NCI-H69 (cell line): Measurements from ENCODE around the gene RNF26.
"Not testable (repeated sequence)": the region's sequence is repeated elsewhere in the genome, so short reads cannot be mapped to it uniquely, and the experiment has no call there.

ENCODE experiments used
- DNase-seq: peaks from one replicate; lab custom pipeline; 2025; lab: John Stamatoyannopoulos, UW

The RNF26 gene

DNA sequence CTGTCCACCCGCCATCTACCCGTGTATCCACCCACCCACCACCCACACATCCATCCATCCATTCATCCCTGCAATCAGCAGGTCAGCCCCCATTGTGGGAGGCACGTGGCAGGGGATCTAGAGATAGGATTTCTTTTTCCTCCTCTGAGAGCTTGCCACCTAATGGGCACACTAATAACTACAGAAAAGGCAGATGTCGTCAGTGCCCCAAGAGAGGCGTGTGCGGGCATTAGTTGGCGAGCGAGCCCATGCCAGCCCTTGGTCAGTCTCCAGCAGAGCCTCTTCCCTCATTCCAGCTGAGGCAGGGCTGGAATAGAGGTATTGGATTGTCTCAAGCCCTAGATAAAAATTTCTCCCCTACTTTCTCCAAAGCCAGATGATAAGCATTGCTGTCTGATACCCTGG, 37.5 kb downstream of the RNF26 start:
- peak; percentile 93 for DNase-seq

DNA sequence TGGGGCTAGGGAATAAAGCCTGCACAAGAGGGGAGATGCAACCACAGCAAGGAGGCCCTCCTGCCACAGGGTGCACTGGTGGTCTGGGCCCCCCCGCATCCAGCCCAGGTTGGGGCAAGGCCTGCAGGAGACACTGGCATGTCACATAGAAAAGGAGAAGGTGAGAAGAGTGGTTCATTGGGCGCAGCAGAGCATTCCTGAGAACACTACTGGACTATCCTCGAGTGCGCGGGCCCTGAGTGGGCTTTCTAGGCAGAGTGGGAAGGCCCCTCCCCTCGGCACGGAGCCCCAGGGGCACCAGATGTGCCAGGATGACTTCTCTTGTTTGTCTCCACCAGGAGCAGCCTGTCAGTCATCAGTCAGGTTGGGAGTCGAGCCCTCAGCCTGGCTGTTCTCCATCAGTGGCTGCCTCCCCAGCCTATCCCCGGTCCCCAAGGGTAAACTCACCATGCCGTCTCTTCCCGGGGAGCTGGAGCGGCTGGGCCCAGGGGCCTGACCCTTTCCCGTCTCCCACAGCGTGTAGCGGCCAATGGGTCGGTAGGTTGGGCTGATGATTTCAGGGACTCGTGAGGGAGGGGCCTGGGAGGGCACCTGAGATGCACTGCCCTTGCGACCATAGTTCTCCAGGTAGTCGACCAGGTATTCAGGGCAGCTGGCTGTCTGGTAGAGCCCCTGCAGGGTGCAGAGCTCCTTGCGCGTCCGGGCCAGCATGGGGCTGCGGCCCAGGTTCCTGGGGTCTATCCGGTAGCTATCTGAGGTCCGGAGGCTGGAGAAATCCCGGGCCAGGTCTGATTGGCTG, 38.1 kb downstream of the RNF26 start:
- DNase-seq: no peak

DNA sequence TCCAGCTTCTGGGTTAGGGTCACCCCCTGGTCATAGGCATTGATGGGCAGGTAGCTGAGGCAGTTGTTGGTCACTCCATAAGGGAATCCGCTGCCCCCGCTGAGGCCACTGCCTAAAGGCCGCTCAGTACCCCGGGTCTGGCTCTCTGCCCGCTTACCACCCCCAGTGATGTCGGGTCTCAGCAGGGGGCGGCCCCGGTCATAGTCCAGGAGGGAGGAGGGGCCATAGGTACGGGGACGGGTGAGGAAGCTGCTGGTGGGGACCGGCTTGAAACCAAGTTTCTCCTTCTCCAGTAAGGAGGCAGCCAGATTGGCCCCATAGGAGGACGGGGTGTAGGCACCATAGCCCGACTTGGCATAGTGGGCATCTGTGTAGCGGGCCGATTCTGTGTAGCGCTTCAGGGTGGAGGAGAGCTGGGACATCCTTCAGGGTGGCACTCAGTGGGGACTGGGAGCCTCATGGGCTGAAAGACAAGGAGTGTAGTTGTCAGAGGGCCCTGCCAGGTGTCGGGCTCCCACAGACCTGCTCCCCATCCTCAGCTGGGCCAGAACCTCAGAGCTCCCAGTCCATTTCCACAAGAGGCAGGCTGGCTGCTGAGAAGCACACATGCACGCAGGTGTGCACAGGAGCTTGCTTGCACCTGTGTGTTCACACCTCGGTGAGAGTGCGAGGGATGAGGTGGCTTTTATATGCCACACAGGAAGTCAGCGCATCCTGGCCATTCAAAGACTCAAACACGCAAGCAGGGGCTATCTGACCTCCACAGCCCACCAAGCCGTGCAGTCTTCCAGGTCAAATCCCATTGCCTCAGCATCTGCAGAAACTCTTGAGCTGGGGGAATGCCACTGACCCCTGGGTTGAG, 39.0 kb downstream of the RNF26 start:
- no peak for DNase-seq

DNA sequence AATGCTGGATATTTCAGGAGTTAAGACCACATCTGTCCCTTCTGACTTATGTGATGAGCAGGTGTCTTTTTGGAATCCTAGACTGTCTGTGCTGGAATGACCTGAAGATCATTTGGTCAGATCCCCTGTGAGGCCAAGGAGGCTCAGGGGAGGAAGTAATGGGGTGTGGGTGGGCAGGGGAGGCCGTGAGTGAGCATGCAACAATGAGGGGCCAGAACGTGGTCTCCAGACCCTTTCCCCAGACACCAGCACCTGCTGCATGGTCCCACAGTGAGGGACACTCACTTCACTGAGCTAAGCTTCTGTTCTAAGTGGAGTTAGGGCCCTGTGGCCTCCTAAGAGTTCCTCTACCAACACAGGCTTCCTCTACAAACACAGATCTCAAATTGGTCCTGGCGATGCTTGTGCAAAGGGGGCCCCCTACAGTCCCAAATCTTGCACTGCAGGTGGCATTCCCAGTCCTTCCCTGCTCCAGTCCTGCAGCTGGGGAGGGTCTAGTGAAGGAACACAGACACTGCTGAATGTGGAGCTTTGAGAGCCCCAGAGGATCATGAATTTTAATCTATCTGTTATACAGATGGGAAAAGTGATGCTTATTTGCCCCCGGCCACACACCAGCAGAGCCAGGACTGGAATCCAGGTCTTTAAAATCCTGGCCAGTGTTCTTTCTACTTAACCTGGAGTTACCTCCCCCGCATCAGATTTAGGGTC, 39.7 kb downstream of the RNF26 start:
- DNase-seq: peak; percentile 88

- DNase-seq: peak; percentile 46
Observed at GRCh38 chr11:119374632-119375336, 40.5 kb downstream of the RNF26 start.

- DNase-seq: peak; percentile 81
Observed at GRCh38 chr11:119375337-119376196, 41.2 kb downstream of the RNF26 start.

DNA sequence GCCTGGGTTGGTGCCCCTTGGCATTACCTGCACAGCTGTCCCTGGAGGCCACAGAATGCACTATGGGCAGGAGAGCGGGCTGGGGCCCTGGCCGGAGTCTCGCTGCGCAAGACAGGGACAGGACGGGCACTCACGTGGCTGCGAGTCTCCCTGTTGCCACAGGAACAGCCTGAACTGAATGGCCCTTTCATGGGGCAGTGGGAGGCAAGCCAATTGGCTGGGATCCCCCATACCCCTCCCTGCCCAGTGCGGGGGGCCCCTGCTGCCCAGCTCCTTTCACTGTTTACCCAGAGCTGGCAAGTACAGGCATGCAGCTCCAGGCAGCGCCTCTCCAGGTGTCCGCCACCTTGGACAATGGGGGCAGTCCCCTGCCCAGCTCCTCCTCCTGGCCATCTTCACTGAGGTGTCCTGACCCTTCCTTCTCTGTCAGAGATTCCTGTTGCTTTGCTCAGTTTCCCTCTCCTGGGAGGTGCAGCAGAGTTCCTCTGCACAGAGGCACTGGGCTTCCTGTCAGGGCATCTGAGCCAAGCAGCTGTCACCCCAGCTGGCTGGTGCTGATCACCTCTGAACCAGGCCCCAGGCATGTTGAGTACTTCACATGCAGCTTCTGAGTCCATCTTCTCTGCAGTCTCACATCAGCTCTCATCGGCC, 42.0 kb downstream of the RNF26 start:
- DNase-seq: peak; percentile 97

GRCh38 chr11:119377112-119377901, 43.0 kb downstream of the RNF26 start:
- DNase-seq: peak; percentile 47

DNA sequence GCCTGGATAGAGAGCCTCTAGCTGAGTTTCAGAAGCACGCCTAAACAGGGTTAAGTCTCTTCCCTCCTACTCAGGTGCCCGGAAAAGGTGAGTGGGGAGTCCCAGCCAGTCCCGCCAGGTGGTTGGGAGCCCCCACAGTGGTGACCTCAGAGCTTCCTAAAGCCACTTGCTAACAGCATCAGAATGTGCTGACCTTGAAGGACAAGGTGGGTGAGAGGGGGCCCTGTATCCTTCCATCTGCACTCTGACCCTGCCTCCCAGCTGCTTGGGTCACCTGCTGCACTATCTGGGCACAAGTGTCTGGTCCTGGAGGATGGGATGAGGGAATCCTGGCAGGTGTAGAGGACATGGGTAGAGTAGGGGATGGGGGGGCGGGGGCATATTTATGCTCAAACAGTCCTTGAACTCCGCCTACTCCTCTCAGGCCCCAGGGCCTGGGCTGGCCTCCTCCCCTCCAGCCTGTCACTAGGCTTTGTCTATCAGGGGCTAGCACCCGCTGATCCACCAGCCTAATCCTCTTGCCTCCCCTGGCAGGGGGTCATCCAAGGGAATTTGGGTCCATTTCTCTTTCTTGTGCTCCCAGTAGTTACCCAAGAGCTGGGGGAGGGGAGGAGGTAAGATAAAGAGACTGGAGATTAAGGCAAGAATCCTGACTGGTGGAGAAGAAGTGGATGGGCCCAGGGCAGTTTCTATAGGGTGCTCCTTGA, 43.8 kb downstream of the RNF26 start:
- DNase-seq: peak; percentile 24

DNA sequence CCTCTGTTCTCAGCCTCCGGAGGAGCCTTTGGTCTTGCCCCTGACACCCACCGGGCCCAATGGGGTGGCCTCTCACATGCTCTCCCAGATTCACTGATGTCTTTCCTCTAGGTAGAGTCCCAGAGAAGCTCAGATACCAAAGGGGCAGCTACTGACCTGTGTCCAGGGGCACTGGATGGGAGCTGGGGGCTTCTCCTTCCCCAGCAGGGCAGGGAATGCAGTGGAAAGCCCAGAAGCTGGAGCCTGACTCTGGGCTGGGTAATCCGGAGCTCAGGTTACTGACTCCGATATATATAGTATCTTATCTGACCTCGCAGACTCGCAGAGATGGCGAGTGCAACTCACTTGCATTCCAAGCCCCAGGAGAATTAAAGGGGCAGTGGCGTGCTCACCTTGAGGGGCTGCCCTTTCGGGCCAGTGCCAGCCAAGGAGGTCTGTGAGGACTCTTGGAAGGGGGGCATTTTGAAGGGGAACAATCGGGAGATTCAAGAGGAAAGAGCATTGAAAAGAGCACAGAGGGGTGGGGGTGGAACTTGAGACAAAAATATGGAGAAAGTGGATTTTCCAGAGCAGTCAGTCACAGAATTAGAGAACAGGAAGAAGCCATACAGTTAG, 44.6 kb downstream of the RNF26 start:
- no peak for DNase-seq

DNA sequence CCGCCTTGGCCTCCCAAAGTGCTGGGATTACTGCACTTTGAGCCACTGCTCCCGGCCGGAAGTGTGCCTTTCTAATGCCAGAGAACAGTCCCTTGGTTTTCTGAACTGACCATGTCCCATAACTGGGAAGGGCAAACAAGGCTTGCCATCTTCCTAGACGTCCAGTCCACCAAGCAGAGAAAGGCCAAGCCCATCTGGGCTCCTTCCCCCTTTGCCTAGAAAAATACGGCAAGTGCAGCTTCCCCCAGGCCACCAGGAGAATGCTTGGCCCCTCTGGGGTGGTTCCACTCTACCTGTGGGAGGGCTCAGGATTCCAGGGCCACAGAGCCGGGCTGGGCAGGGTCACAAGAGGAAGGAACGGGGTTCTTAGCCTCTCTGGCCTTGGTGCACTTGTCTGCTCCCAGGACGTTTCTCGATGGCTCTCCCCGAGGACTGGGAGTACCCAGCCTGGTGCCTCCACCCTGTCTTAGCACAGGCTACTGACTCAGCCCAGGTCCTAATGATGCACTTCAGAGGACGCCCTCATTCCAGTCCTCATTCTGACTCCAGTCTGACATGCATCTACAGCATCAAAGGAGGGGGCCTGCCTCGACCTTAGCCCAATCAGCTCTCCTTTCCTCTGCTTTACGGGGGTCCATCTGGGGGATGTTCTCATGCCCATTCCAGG, 46.0 kb downstream of the RNF26 start:
- no peak for DNase-seq

DNA sequence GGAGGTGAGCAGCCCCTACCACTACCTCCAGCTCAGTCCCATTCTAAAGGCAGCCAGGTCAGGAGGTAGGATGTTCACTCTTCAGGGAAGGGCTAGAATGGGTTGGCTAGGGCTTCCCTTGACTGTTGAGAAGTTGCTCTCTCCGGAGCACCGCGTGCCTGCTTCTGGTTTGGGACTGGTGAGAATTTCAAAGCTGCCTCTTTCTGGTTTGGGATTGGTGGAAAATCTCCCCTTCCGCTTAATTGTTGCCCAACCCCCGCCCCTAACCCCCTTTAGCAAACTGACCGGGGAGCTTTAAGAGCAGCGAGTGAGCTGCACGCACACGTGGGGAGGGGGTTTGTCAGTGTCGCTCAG, 46.5 kb downstream of the RNF26 start:
- DNase-seq: peak; percentile 71

- DNase-seq: peak; percentile 98
Observed at GRCh38 chr11:119381181-119381988, 47.1 kb downstream of the RNF26 start, which contains the start of gene USP2. TSS of gene USP2 (minus strand) at chr11:119381690. CDS start at chr11:119373480, 8,210 bp downstream.

DNA sequence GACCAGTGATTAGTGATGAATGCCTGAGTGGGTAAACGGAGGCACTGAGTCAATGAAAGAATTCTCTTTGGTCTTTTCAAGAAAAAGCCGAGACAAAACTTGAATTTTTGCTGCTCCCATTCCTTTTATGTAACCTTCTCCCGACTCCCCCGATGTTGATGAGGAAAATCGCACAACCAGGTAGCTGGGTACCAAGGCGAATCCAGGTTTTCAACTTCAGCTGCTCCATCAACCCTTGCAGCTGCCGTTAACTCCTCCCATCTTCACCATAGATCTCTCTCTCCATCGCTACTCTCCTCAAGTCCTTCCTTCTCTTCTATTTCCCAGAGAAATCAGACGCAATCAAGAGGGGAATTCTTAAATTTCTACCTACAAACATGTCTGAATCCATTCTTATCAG, 47.8 kb downstream of the RNF26 start:
- peak; percentile 33 for DNase-seq

- DNase-seq: not testable (repeated sequence)
Observed at GRCh38 chr11:119382513-119382912, 48.2 kb downstream of the RNF26 start.

DNA sequence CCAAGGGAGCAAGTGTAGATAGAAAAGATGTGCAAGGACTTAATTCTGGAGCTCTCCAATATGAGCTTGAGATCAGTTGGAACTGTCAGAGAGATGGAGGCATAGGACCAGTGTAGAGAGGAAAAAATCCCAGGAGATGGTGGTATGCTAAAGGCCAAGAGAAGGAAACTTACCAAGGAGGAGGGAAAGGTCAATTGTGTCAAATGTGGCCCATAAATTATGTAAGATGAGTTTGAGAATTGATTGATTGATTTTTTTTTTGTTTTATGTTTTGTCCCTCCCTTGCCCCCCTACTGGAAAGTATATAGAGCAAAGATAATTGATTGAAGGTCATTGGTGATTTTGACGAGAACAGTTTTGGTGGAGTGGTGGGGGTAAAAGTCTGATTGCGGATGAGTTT, 50.0 kb downstream of the RNF26 start:
- no peak for DNase-seq
